HepG2 (cell line): Measurements from ENCODE around the gene HSD17B8. TPM values are rescaled to one million over a fixed set of nuclear protein-coding genes. Genes with fewer than 3 reads are reported as not detected.

ENCODE experiments used
- ATAC-seq: fragments of 200-7000 bp; cut with Tn5 transposase; 3 replicates; pipeline ENCODE4 v1.9.1; 2020; ENCODE audit warnings: mild to moderate bottlenecking, moderate library complexity
- Bru-seq: library from RNA; stranded (reverse); fragments of 400-500 nt; gene quantifications from one replicate; lab custom pipeline; 2021; lab: Mats Ljungman, UMichigan
- BruChase-seq, 2 experiments: library from RNA; stranded (reverse); fragments of 400-500 nt; gene quantifications; one replicate each; lab custom pipeline; 2021; lab: Mats Ljungman, UMichigan
- BruUV-seq: library from RNA; stranded (reverse); fragments of 400-500 nt; replicated peaks from 2 replicates; lab custom pipeline; 2021; lab: Mats Ljungman, UMichigan
- CTCF ChIA-PET: fragments of 300-600 bp; formaldehyde crosslinking; extraction: SDS; loops from one replicate; lab custom pipeline; 2021; ENCODE audit warnings: low total read pairs, inconsistent platforms, low intra/inter-chr PET ratio; lab: Yijun Ruan, JAX
- POLR2A ChIA-PET: fragments of 350-600 bp; sonication (Branson Sonifier 250); formaldehyde crosslinking; loops from one replicate; lab custom pipeline; 2020; ENCODE audit warnings: antibody characterized with exemption, inconsistent platforms; lab: Yijun Ruan, JAX
- DNase-seq: peaks from one replicate; pipeline ENCODE4 v3.0.0-alpha.2; 2015; ENCODE audit warnings: low spot score
- FAIRE-seq: peaks from 3 replicates; lab custom pipeline; 2011; peaks lifted over from hg19 to GRCh38; lab: Jason Lieb, UNC
- H2AFZ ChIP-seq: one replicate; pipeline ENCODE4 v1.6.1; 2011; ENCODE audit warnings: low read length, inconsistent platforms
- H3K27ac ChIP-seq: fragments of 300-600 bp; 3 replicates; pipeline ENCODE4 v1.8.0; 2011; ENCODE audit warnings: mixed run types, mild to moderate bottlenecking, mixed read lengths, low read length, inconsistent platforms; ENCODE audit not compliant: insufficient read depth; ENCODE audit errors: extremely low read length
- H3K27me3 ChIP-seq, 2 experiments: fragments of 200-600 bp in 1 of 2; 2 replicates in 1 of 2; 3 replicates in 1 of 2; pipeline versions ENCODE4 v1.6.0 to v1.8.0; 2011; ENCODE audit warnings: low read length in 2 of 2, mild to moderate bottlenecking in 2 of 2, moderate library complexity in 2 of 2, inconsistent platforms in 1 of 2; ENCODE audit not compliant: insufficient read depth in 2 of 2, control insufficient read depth in 1 of 2
- H3K36me3 ChIP-seq, 2 experiments: fragments of 200-600 bp in 1 of 2; replicated peaks in 1 of 2; 2 replicates in 1 of 2; 3 replicates in 1 of 2; pipeline versions ENCODE4 v1.5.1 to v1.8.0; 2011; ENCODE audit warnings: low read length in 2 of 2, inconsistent platforms in 1 of 2; ENCODE audit not compliant: insufficient read depth in 2 of 2, control insufficient read depth in 1 of 2
- H3K4me1 ChIP-seq: 2 replicates; pipeline ENCODE4 v1.5.1; 2012; ENCODE audit warnings: low read length, inconsistent platforms; ENCODE audit not compliant: insufficient read depth
- H3K4me2 ChIP-seq: 2 replicates; pipeline ENCODE4 v1.6.0; 2011; ENCODE audit warnings: low read depth, low read length, inconsistent platforms
- H3K4me3 ChIP-seq, 3 experiments: fragments of 200-600 bp in 1 of 3; sonication (generic), shearing (Covaris generic) in 1 of 3; replicated peaks in 1 of 3; 2 replicates each; pipeline ENCODE4 v1.5.1; 2011 to 2016; ENCODE audit warnings: low read length in 3 of 3, inconsistent platforms in 2 of 3, low read depth in 2 of 3, mild to moderate bottlenecking in 2 of 3, control low read depth in 1 of 3, mixed read lengths in 1 of 3; ENCODE audit not compliant: insufficient read depth in 1 of 3
- H3K79me2 ChIP-seq: one replicate; pipeline ENCODE4 v1.6.1; 2011; ENCODE audit warnings: low read length, inconsistent platforms; ENCODE audit not compliant: insufficient read depth
- H3K9ac ChIP-seq: 2 replicates; pipeline ENCODE4 v1.6.0; 2011; ENCODE audit warnings: mild to moderate bottlenecking, low read depth, low read length, inconsistent platforms; ENCODE audit not compliant: insufficient read depth
- H3K9me3 ChIP-seq: 2 replicates; pipeline ENCODE4 v1.5.1; 2012; ENCODE audit warnings: mild to moderate bottlenecking, low read length
- H4K20me1 ChIP-seq: 2 replicates; pipeline ENCODE4 v1.6.0; 2011; ENCODE audit warnings: inconsistent platforms, mild to moderate bottlenecking, low read length, moderate library complexity; ENCODE audit not compliant: insufficient read depth
- AGO1 ChIP-seq: fragments of 200-400 bp; formaldehyde crosslinking; IDR thresholded peaks from 2 replicates; pipeline ENCODE4 v1.6.1; 2017; ENCODE audit warnings: mild to moderate bottlenecking, low read depth, low read length, moderate library complexity; ENCODE audit not compliant: poor library complexity, severe bottlenecking
- HNRNPLL ChIP-seq: fragments of 200-400 bp; formaldehyde crosslinking; IDR thresholded peaks from 2 replicates; pipeline ENCODE4 v1.6.1; 2017; ENCODE audit warnings: mild to moderate bottlenecking, low read depth, low read length; ENCODE audit not compliant: poor library complexity, severe bottlenecking
- MED1 ChIP-seq: sonication (generic); formaldehyde crosslinking; IDR thresholded peaks from 2 replicates; pipeline ENCODE4 v1.4.0; 2020; ENCODE audit warnings: missing genetic modification reagents
- MTA1 ChIP-seq: sonication (generic); formaldehyde crosslinking; IDR thresholded peaks from 2 replicates; pipeline ENCODE4 v1.4.0; 2020; ENCODE audit warnings: missing genetic modification reagents, mild to moderate bottlenecking, borderline replicate concordance
- NFATC3 ChIP-seq: sonication (generic); formaldehyde crosslinking; IDR thresholded peaks from 2 replicates; pipeline ENCODE4 v1.5.1; 2020; ENCODE audit warnings: mild to moderate bottlenecking, missing genetic modification reagents
- PPARG ChIP-seq: conservative IDR thresholded peaks from 2 replicates; pipeline ENCODE4 v1.6.1; 2016; ENCODE audit warnings: missing biosample characterization, missing genetic modification reagents
- ZNF557 ChIP-seq: sonication (generic); formaldehyde crosslinking; IDR thresholded peaks from 2 replicates; pipeline ENCODE4 v1.4.0; 2020; ENCODE audit warnings: missing genetic modification reagents
- WGBS: methylation state at CpG from one replicate; pipeline ENCODE4 v1.1.6; 2017; ENCODE audit warnings: low lambda C conversion rate; 5-methylcytosine and 5-hydroxymethylcytosine counted together
- in situ Hi-C: cut with HindIII; loops from 2 replicates; pipeline ENCODE4 v1.10.0; 2017; ENCODE audit warnings: low pct_unique_long_range_greater_than_20kb; ENCODE audit not compliant: extremely low pct_ligation_motif_present
- intact Hi-C: fragments of 100-400 bp; cut with micrococcal nuclease; formaldehyde crosslinking; loops from one replicate; pipeline ENCODE4 v1.10.0; 2022; ENCODE audit not compliant: unreplicated experiment
- long read RNA-seq, 2 experiments: library from RNA in 1 of 2; library from polyadenylated mRNA in 1 of 2; stranded (forward) in 1 of 2; unstranded in 1 of 2; transcript quantifications; one replicate each; pipeline ENCODE4 v2.0.0, GENCODE V29; 2019 to 2022
- polyA minus RNA-seq, 3 experiments: library from RNA; depleted of rRNA, polyadenylated mRNA; stranded (reverse); fragments of >200 nt; gene quantifications; 2 replicates each; pipeline ENCODE4 v1.2.3, GENCODE V29; 2011; ENCODE audit warnings: low replicate concordance in 1 of 3
- polyA plus RNA-seq, 8 experiments: library from polyadenylated mRNA; depleted of rRNA in 3 of 8; stranded (reverse) in 7 of 8; unstranded in 1 of 8; fragments of >200 nt; fragmentation: Illumina TruSeq in 4 of 8; extraction: Trizol in 4 of 8; gene quantifications; 2 replicates each; pipeline versions ENCODE4 v1.2.1 to v1.2.3, GENCODE V29; 2011 to 2016; ENCODE audit warnings: low read depth in 4 of 8, missing spikeins in 1 of 8, mixed read lengths in 1 of 8; ENCODE audit not compliant: insufficient read depth in 1 of 8
- total RNA-seq, 5 experiments: library from RNA; depleted of rRNA; stranded (reverse); fragments of >200 nt; fragmentation: Illumina TruSeq; extraction: Trizol; gene quantifications; 2 replicates each; pipeline ENCODE4 v1.2.3, GENCODE V29; 2016; ENCODE audit warnings: low read depth in 1 of 5
- TF ChIP-seq, protein P1 (sequence below): sonication (generic); formaldehyde crosslinking; IDR thresholded peaks from 2 replicates; pipeline ENCODE4 v1.8.0; 2022; ENCODE audit warnings: mild to moderate bottlenecking, missing genetic modification reagents, moderate library complexity
- TF ChIP-seq, protein P2 (sequence below): sonication (generic); formaldehyde crosslinking; IDR thresholded peaks from 2 replicates; pipeline ENCODE4 v1.5.1; 2020; ENCODE audit warnings: missing genetic modification reagents, mild to moderate bottlenecking, borderline replicate concordance
- TF ChIP-seq, protein P3 (sequence below): sonication (generic); formaldehyde crosslinking; IDR thresholded peaks from 2 replicates; pipeline ENCODE4 v1.8.0; 2022; ENCODE audit warnings: missing genetic modification reagents, mild to moderate bottlenecking, inconsistent platforms, borderline replicate concordance

Gene HSD17B8
- total RNA-seq (2016; rRNA removed; fragmentation: Illumina TruSeq; extraction: Trizol): 12.6 and 13.5 TPM in 2 replicates
- 2.7 and 4.8 TPM in 2 replicates for total RNA-seq (2016; cell fraction: cytosol; rRNA removed; fragmentation: Illumina TruSeq; extraction: Trizol; ENCODE audit: low read depth)
- 13.4 and 15.0 TPM in 2 replicates for total RNA-seq (2016; cell fraction: insoluble cytoplasmic fraction; rRNA removed; fragmentation: Illumina TruSeq; extraction: Trizol)
- total RNA-seq (2016; cell fraction: membrane; rRNA removed; fragmentation: Illumina TruSeq; extraction: Trizol): 5.0 TPM in 2 replicates
- total RNA-seq (2016; cell fraction: nucleus; rRNA removed; fragmentation: Illumina TruSeq; extraction: Trizol): 6.0 and 8.0 TPM in 2 replicates
- polyA plus RNA-seq (2011; rRNA removed): 20.1 and 21.6 TPM in 2 replicates
- 25.2 and 35.5 TPM in 2 replicates for polyA plus RNA-seq (2011; cell fraction: cytosol; rRNA removed)
- 57.9 and 67.9 TPM in 2 replicates for polyA plus RNA-seq (2011; cell fraction: nucleus; rRNA removed)
- polyA plus RNA-seq (2012): 10.8 and 13.9 TPM in 2 replicates
- 3.8 and 4.0 TPM in 2 replicates for polyA plus RNA-seq (2016; cell fraction: cytosol; fragmentation: Illumina TruSeq; extraction: Trizol; ENCODE audit: low read depth)
- 14.2 and 14.6 TPM in 2 replicates for polyA plus RNA-seq (2016; cell fraction: insoluble cytoplasmic fraction; fragmentation: Illumina TruSeq; extraction: Trizol; ENCODE audit: low read depth)
- polyA plus RNA-seq (2016; cell fraction: membrane; fragmentation: Illumina TruSeq; extraction: Trizol; ENCODE audit: low read depth): 4.5 and 4.8 TPM in 2 replicates
- polyA plus RNA-seq (2016; cell fraction: nucleus; fragmentation: Illumina TruSeq; extraction: Trizol; ENCODE audit: insufficient read depth, low read depth): 12.8 and 15.0 TPM in 2 replicates
- polyA minus RNA-seq (2011; rRNA and poly(A)+ RNA removed; ENCODE audit: low replicate concordance): 12.8 and 27.4 TPM in 2 replicates
- 4.9 and 5.1 TPM in 2 replicates for polyA minus RNA-seq (2011; cell fraction: cytosol; rRNA and poly(A)+ RNA removed)
- 4.2 and 5.5 TPM in 2 replicates for polyA minus RNA-seq (2011; cell fraction: nucleus; rRNA and poly(A)+ RNA removed)
- percentile 68 among the genes with signal in this experiment for Bru-seq, nascent RNA
- percentile 58 among the genes with signal in this experiment for BruChase-seq, experiment 1, labeled RNA remaining after a 6-hour chase
- BruChase-seq, experiment 2, labeled RNA remaining after a 2-hour chase: percentile 56 among the genes with signal in this experiment
- long read RNA-seq, experiment 1, transcript HSD17B8-203 (9 exons, 990 nt): major isoform, 8 of 9 reads
- long read RNA-seq, experiment 1, partial matches to known transcripts: 0 of 9 reads
- long read RNA-seq, experiment 1, other reads (novel, unspliced or antisense): 1 of 9 reads
- long read RNA-seq, experiment 2, transcript HSD17B8-203 (9 exons, 990 nt): major isoform, 17 of 25 reads
- long read RNA-seq, experiment 2, partial matches to known transcripts: 5 of 25 reads
- long read RNA-seq, experiment 2, other reads (novel, unspliced or antisense): 3 of 25 reads

DNA sequence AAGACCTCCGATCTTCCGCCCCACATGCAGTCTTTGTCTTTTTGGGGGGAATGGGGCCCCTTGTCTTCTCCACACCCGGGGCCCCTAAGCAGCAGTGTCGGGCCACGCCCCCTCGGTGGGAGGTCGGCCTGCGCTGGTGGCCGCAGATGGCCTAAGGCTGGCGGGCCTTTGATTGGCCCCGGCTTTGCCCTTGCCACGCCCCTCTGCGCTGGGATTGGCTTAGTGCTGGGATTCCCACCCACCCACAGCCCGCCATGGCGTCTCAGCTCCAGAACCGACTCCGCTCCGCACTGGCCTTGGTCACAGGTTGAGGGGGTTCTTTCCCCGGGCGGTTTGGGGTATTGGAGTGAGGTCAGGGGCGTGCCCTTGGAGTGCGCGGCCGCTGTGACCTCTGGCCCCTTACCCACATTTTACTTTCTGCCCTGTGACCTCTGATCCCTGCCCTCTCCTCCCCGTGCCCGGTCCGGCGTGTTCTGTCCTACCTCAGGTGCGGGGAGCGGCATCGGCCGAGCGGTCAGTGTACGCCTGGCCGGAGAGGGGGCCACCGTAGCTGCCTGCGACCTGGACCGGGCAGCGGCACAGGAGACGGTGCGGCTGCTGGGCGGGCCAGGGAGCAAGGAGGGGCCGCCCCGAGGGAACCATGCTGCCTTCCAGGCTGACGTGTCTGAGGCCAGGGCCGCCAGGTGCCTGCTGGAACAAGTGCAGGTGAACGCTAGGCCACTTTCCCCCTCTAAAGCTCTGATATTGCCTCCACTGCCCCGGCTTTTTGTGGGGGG, at the start of gene HSD17B8:
TSS of gene HSD17B8 (plus strand) at position 241 of the 776 bp plus-strand sequence. CDS start at position 255, 14 bp downstream.
- POLR2A ChIA-PET: interaction anchor here (0.6 to 2.2 kb wide), 11 partner anchors 14 to 337 kb away, joined by 3 to 16 read pairs (median 4); partner anchors contain the start of genes PFDN6, RPS18, VPS52 and WDR46
- peak; percentile 60; the same call in 1 of the 2 replicates for TF ChIP-seq ZNF557
- TF ChIP-seq, protein P1, sequence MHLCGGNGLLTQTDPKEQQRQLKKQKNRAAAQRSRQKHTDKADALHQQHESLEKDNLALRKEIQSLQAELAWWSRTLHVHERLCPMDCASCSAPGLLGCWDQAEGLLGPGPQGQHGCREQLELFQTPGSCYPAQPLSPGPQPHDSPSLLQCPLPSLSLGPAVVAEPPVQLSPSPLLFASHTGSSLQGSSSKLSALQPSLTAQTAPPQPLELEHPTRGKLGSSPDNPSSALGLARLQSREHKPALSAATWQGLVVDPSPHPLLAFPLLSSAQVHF (CRISPR knock-in tag): no peak
- peak; percentile 98 for TF ChIP-seq AGO1
- TF ChIP-seq HNRNPLL: peak; percentile 91
- TF ChIP-seq PPARG (CRISPR knock-in tag): 0 out of 2 replicates have a peak, but pooled peaks have one; percentile 30
- TF ChIP-seq, protein P2, sequence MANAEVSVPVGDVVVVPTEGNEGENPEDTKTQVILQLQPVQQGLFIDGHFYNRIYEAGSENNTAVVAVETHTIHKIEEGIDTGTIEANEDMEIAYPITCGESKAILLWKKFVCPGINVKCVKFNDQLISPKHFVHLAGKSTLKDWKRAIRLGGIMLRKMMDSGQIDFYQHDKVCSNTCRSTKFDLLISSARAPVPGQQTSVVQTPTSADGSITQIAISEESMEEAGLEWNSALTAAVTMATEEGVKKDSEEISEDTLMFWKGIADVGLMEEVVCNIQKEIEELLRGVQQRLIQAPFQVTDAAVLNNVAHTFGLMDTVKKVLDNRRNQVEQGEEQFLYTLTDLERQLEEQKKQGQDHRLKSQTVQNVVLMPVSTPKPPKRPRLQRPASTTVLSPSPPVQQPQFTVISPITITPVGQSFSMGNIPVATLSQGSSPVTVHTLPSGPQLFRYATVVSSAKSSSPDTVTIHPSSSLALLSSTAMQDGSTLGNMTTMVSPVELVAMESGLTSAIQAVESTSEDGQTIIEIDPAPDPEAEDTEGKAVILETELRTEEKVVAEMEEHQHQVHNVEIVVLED: peak; percentile 53; the same call in 1 of the 2 replicates
- TF ChIP-seq, protein P3, sequence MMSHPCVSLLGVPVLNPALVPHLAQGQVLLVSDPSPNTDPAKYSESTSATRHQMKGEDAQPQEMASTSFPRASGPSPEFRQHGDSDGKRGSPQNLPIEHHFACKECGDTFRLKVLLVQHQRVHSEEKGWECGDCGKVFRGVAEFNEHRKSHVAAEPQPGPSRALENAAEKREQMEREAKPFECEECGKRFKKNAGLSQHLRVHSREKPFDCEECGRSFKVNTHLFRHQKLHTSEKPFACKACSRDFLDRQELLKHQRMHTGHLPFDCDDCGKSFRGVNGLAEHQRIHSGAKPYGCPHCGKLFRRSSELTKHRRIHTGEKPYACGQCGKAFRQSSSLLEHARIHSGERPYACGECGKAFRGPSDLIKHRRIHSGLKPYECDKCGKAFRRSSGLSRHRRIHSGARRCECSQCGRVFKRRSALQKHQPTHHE (CRISPR knock-in tag): peak; percentile 84; the same call in 1 of the 2 replicates
- TF ChIP-seq MTA1 (CRISPR knock-in tag): peak; percentile 85
- peak; percentile 72; the same call in 1 of the 2 replicates for TF ChIP-seq MED1 (CRISPR knock-in tag)
- TF ChIP-seq NFATC3: no peak

More for the DNA sequence above, at the start of gene HSD17B8:
- Histone ChIP-seq H4K20me1 (peaks cover 13% of the 10 kb centered on the region; the same call in 1 of the 2 replicates), H3K9me3 (no peaks in the 10 kb centered on the region), H3K9ac (peak within 1 kb of the TSS; percentile 71), H3K36me3 (peaks cover 10 to 26% of the 10 kb centered on the region in 2 experiments), H3K27me3 (peaks cover 0 to 4% of the 10 kb centered on the region in 2 experiments; a peak in 1 of 5 replicates), H2AFZ (no peak within 1 kb of the TSS), H3K4me3 (peak within 1 kb of the TSS; percentile 60 to 80 (median 74)), H3K27ac (peak within 1 kb of the TSS; percentile 75), H3K79me2 (peaks cover 43% of the 10 kb centered on the region), H3K4me1 (peaks cover 68% of the 10 kb centered on the region), H3K4me2 (peak within 1 kb of the TSS; percentile 99)
- in situ Hi-C loops: loop anchor here (5.0 to 10.0 kb wide), 3 partner anchors 43 to 210 kb away; partner anchors contain the start of genes CUTA, PHF1 and RGL2
- CTCF ChIA-PET: interaction anchor here (1.4 kb wide), 1 partner anchor 44 kb away, joined by 5 read pairs; no protein-coding TSS in a partner anchor
- WGBS: 17% methylated on average over 43 of the region's 48 CpGs
- DNase-seq (peak; percentile 90), ATAC-seq (peak; percentile 80), FAIRE-seq (peak; percentile 68)
- intact Hi-C loops: no loop called here
- no TSS peak for BruUV-seq
